Stromal cell of bone marrow (primary cell): Measurements from ENCODE around the gene GABRR2.
"Not testable (repeated sequence)": the region's sequence is repeated elsewhere in the genome, so short reads cannot be mapped to it uniquely, and the experiment has no call there.

Experiments
- DNase-seq: peaks from one replicate; pipeline ENCODE4 v3.0.0-alpha.2; 2012; ENCODE audit warnings: low read depth

Gene GABRR2

GRCh38 chr6:89323511-89323971 is 8.4 kb upstream of the GABRR2 start:
- peak; percentile 4 for DNase-seq

DNA sequence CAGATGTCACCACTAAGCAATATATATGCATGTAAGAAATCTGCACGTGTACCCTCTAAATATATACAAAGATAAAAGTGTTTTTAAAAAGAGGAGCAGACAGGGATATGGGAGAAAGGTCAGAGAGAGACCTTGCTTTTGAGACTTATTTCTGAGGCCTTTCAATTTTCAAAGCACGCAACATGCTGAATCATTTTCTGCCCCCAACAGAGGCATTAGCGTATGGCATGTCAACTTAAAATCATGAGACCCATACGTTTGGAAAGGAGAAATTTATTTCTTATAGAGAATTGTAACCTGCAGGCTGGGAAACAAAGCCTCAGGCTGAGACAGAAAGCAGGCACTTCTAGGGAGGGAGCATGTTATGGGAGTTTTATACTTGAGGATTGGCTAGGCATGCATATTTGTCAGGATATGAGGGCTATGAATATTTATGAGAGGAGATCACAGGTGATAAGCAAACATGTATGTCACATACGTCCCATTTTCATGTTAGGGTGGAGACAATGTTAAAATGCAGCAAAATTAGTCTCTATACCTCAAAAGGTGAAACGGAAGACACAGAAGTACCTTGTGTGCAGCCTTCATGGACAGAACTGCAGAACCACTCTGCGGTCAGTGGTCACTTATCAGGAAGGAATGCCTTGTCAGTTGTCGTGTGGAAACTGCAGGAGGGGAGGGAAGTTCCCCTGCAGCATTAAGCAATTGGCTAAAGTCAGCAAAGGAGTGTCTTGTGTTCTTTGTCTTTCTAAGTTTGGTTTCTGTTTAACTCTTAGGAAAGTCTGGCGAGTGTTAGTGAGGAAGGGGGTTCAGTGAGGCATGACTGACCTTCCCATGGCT is 6.3 kb upstream of the GABRR2 start:
- DNase-seq = no peak

DNA sequence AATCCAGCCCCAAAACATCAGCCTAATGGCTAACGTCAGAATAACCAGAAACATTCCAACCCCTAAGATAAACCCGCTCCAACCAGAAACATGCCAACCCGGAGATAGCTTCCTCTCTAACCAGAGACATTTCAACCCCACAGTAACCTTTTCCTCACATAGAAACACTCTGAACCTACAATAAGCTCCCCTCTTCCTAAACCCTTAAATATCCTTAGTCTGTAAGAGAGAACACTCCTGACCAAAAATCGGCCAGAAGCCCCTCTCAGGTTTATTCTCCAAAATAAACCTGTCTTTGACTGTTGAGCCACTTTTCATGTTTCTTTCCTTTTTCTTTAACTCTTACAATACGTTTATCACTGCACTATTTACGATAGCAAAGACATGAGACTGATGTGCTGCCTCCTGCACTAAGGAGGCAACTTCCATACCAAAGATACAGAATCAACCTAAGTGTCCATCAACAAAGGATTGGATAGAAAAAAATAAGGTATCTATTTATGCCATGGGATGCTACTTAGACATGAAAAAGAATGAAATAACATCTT is 5.0 kb upstream of the GABRR2 start:
- no peak for DNase-seq

DNA sequence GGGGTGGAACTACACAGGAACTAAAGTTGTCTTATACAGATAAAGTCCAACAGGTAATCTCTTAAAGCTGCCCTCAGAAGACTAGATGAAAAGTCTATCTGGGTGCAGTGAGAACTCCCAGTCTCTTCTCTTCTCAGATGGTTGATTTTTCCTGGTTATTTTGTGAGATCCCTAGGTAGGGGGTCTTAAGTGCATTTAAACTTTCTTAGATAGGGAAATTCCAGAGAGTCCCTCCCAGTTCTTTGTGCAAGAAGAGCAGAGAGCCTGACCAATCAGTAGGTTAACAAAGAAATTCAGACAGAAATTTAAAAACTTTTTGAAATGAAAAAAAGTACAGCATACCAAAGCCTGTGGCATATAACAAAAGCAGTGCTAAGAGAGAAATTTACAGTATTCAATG is 2.0 kb upstream of the GABRR2 start:
- DNase-seq = no peak

DNA sequence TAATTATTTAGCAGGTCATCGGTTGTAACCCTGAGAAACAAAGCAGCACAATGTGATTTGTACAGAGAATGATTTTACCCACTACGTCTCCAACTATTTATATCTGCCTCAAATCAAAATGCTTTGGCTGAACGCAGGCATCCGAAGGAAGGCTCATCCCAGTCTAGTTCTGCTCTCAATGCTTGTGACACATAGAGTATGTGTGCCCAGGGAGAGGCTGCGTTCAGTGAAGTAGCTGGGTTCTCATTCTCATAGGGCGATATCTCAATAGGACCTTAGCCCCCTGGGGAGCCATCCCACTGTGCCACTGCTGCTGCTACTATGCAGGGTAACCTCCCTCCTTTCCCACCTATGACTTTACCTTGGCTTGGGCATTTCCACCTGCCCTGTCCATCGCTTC is 407 bp downstream of the GABRR2 start:
- DNase-seq = no peak

DNA sequence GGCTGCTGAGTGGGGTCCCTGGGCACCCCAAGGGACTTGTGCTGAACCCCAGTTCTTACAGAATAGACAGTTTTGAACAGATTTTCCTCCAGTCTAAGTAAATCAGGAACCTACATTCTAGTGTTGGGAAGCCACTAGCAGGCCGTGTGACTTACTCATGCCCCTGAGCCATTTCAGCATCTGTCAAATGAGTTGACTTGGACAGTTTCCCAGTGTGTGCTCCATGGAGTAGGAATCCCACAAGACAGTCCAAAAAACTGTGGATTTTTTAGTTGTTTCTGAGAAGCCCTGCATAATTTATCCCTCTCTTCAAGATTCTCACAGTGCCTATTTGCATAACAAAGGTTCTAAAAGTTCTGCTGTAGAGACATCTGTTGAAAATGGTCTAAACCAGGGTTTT is 2.1 kb downstream of the GABRR2 start:
- DNase-seq = peak; percentile 91

GRCh38 chr6:89311853-89312531 is 3.1 kb downstream of the GABRR2 start:
- DNase-seq = peak; percentile 51

GRCh38 chr6:89311530-89311852 is 3.6 kb downstream of the GABRR2 start:
- DNase-seq = no peak

DNA sequence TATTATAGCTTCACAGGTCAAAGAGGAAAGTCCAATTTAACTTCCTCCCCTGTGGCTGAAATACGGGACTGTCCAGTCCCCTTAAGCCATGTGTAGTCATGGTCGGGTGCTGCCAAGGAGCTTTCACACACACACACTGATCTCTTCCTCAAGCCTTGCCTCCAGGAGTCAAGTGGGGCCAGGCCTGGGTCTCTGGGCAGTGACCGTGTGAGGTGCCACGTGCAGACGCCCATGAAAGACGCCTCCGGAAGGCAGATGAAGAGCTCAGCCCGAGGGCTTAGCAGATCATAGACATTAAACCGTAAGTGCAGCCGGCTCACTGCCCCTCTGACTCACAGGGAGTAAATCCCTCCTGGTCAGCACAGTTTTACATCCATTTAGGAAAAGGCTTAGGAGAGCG is 4.2 kb downstream of the GABRR2 start:
- peak; percentile 6 for DNase-seq

GRCh38 chr6:89308525-89309395 is 6.3 kb downstream of the GABRR2 start:
- no peak for DNase-seq

DNA sequence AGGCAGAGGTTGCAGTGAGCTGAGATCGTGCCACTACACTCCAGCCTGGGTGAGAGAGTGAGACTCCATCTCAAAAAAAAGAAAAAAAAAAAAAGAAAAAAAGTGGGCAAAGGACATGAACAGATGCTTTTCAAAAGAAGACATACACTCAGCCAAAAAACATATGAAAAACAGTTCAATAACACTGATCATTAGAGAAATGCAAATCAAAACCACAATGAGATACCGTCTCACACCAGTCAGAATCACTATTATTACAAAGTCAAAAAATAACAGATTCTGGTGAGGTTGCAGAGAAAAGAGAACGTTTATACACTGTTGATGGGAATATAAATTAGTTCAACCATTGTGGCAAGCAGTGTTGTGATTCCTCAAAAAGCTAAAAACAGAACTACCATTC is 10.6 kb downstream of the GABRR2 start:
- DNase-seq = not testable (repeated sequence)

GRCh38 chr6:89302936-89303335 is 12.2 kb downstream of the GABRR2 start:
- DNase-seq = no peak

DNA sequence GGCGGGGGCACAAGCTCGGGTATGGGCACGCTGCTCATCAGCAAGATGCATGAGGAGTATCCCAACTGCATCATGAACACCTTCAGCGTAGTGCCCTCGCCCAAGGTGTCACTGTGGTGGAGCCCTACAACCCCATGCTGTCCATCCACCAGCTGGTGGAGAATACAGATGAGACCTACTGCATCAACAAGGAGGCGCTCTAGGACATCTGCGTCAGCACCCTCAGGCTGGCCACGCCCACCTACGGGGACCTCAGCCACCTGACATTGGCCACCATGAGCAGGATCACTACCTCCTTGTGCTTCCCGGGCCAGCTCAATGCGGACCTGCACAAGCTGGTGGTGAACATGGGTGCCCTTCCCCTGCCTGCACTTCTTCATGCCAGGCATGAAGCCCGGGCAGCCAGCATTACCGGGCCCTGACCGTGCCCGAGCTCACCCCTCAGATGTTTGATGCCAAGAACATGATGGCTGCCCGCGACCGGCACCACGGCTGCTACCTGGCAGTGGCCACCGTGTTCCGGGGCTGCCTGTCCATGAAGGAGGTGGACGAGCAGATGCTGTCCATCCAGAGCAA is 12.8 kb downstream of the GABRR2 start:
- no peak for DNase-seq

DNA sequence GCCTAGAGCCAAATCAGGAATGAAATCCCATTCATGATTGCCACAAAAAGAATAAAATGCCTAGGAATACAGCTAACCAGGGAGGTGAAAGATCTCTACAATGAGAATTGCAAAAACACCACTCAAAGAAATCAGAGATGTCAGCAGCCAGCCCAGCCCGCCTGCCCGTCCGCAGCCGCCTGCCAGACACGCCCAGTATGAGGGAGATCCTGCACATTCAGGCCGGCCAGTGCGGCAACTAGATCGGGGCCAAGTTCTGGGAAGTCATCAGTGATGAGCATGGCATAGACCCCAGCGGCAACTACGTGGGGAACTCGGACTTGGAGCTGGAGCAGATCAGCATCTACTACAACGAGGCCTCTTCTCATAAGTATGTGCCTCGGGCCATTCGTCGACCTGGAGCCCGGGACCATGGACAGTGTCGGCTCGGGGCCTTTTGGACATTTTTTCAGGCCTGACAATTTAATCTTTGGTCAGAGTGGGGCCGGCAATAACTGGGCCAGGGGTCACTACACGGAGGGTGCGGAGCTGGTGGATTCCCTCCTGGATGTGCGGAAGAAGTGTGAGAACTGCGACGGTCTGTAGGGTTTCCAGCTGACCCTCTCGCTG is 13.4 kb downstream of the GABRR2 start:
- DNase-seq = no peak

GRCh38 chr6:89299466-89299850 is 15.6 kb downstream of the GABRR2 start:
- no peak for DNase-seq

GRCh38 chr6:89298680-89299465 is 16.2 kb downstream of the GABRR2 start:
- no peak for DNase-seq

DNA sequence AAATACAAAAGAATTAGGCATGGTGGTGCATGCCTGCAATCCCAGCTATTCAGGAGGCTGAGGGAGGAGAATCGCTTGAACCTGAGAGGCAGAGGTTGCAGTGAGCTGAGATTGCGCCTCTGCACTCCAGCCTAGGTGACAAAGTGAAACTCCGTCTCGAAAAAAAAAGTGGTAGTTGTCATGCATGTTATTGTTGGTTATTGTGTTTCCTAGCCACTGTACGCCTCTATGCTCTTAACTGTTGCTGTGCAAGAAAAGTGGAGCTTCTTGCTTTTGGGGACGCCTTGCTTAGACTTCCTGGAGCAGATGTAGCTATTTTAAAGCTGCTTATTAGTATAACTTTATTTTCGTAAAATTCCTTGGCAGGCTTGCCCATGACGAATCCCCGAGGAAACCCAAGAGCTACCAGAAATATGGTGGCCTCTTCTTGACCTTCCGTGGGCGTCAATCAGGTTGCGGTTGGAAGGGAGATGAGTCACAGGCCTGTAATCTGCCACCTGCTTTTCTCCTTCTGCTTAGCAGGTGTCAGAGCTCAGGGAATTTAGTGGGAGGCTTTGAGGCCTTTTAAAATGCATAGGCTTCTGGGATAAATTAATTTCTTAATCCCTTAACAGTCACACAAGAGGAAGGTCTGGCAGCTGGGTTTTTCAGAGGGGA is 17.3 kb downstream of the GABRR2 start:
- peak; percentile 90 for DNase-seq

DNA sequence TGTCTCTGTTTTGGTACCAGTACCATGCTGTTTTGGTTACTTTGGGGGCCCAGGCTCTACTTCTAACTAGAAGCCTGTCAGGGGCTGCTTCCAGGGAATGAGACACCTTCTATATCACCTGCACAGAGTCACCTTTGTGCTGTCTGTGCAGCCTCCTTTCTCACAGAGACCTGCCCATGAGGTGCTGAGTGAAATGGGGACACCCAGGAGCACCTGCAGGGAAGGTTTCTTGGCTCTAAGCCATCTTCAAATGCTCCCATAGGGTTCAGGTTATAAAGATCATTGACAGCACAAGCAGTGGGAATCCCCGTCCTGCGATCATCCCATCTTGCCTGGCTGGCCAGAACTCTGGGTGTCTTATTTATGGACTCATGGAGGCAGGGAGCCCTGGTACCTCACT is 19.1 kb downstream of the GABRR2 start:
- no peak for DNase-seq

GRCh38 chr6:89295116-89295515 is 20.0 kb downstream of the GABRR2 start:
- DNase-seq = not testable (repeated sequence)

DNA sequence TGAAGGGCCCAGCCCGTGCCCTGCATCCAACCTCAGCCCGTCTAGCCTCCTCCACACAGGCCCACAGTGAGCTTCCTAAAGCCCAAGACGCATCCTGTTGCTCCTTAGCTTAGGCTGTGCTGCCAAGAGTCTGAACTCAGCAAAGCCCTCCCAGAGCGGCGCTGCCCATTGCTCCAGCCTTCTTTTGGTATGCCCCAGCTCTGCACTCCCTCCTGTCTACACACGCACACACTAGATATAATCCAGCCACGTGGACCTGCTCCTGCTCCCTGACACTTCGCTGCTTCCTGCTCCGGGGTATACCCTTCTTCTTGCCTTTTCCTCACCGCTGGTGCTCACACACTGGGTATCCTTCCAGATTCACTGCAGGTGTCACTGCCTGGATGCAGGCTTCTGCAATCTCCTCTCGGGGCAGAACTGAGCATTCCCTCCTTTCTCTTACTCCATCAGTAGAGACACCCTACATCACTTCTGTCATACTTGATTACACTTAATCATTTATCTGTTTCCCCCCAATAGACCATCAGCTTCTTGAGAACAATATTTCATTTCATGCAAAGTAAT is 23.8 kb downstream of the GABRR2 start:
- DNase-seq = no peak
